ENCODE measurements around the gene LEFTY1. TPM values are rescaled to one million over a fixed set of nuclear protein-coding genes. Genes with fewer than 3 reads are reported as not detected.

LEFTY1 gene
- total RNA-seq, 1 experiment from 2014 or later, result 0.64 TPM

- Histone ChIP-seq H4K20me1 (ENCODE audit: insufficient read depth) (no peaks in the 10 kb centered on the region), H3K36me3 (ENCODE audit: control insufficient read depth in 1 of 2, insufficient read depth in 2 of 2, low read length in 2 of 2) (peaks cover 0 to 4% of the 10 kb centered on the region in 2 experiments; a peak in 1 of 4 replicates), H3K4me1 (ENCODE audit: control insufficient read depth in 1 of 2, insufficient read depth in 2 of 2, low read length in 2 of 2) (no peaks in the 10 kb centered on the region), H2AFZ (ENCODE audit: low read depth, low read length, poor library complexity, severe bottlenecking) (no peak overlapping the region), H3K4me2 (ENCODE audit: low read length) (no peak overlapping the region), H3K4me3 (replicated peaks in 1 of 2; ENCODE audit: low read depth in 1 of 2, low read length in 2 of 2) (no peak overlapping the region), H3K9me3 (ENCODE audit: control insufficient read depth in 1 of 2, insufficient read depth in 1 of 2, low read depth in 1 of 2, low read length in 2 of 2) (no peaks in the 10 kb centered on the region), H3K27me3 (ENCODE audit: insufficient read depth, low read length) (no peaks in the 10 kb centered on the region), H3K27ac (ENCODE audit: low read depth, low read length) (no peak overlapping the region), H3K79me2 (ENCODE audit: insufficient read depth, low read length) (no peaks in the 10 kb centered on the region), H3K9ac (ENCODE audit: low read length) (no peak overlapping the region), H3K9me2 (ENCODE audit: insufficient read depth) (no peaks in the 10 kb centered on the region)
- POLR2A ChIA-PET, result no interaction called here
- ATAC-seq (no peak), DNase-seq (ENCODE audit: low read depth, low spot score) (no peak)
- CTCF ChIA-PET, result no interaction called here
- RAD21 ChIA-PET (ENCODE audit: low non-redundant PET in 1 of 2, low total read pairs in 2 of 2, uncharacterized antibody in 2 of 2, unreplicated experiment in 2 of 2), result no interaction called here
- TF ChIP-seq TCF7L2 (IDR thresholded peaks at IDR 0.05; ENCODE audit: borderline replicate concordance, extremely low read depth, insufficient read depth, insufficient read length) (no peak), EZH2phosphoT487 (IDR thresholded peaks at IDR 0.05; ENCODE audit: borderline replicate concordance) (no peak), POLR2A (IDR thresholded peaks at IDR 0.05; ENCODE audit: borderline replicate concordance, extremely low read depth, insufficient read depth, insufficient read length) (no peak), REST (IDR thresholded peaks at IDR 0.05; ENCODE audit: low read depth) (no peak), ATF3 (IDR thresholded peaks at IDR 0.05) (no peak), SP1 (IDR thresholded peaks at IDR 0.05; ENCODE audit: low read depth) (no peak), ZNF274 (IDR thresholded peaks at IDR 0.05; ENCODE audit: low read depth, low read length) (no peak), POLR2AphosphoS5 (IDR thresholded peaks at IDR 0.05; ENCODE audit: low read depth, low read length) (no peak), CTCF (IDR thresholded peaks at IDR 0.05 in 2 of 3, conservative IDR thresholded peaks at IDR 0.05 in 1 of 3; ENCODE audit: borderline replicate concordance in 1 of 3, insufficient read depth in 1 of 3, low read depth in 2 of 3, low read length in 2 of 3) (no peak), CEBPB (IDR thresholded peaks at IDR 0.05; ENCODE audit: low read depth) (no peak), EGR1 (IDR thresholded peaks at IDR 0.05; ENCODE audit: low read depth) (no peak), JUND (IDR thresholded peaks at IDR 0.05) (no peak), MAX (IDR thresholded peaks at IDR 0.05) (no peak), EZH2 (IDR thresholded peaks at IDR 0.05) (no peak), CBX3 (IDR thresholded peaks at IDR 0.05; ENCODE audit: low read depth) (no peak), ZBTB33 (IDR thresholded peaks at IDR 0.05; ENCODE audit: extremely low read depth, insufficient replicate concordance, low read length) (no peak), FOSL1 (IDR thresholded peaks at IDR 0.05; ENCODE audit: low read depth) (no peak), ELF1 (IDR thresholded peaks at IDR 0.05; ENCODE audit: borderline replicate concordance, low read depth) (no peak), SRF (IDR thresholded peaks at IDR 0.05; ENCODE audit: low read depth) (no peak), YY1 (IDR thresholded peaks at IDR 0.05; ENCODE audit: extremely low read depth, insufficient replicate concordance, low read depth, low read length) (no peak)
- intact Hi-C loops (cut with micrococcal nuclease), result loop anchor here (10.0 kb wide), 1 partner anchor 285 kb away; no protein-coding TSS in a partner anchor
- BruUV-seq (replicated peaks), result no TSS peak
Observed at GRCh38 chr1:225840223-225840610, 48.7 kb downstream of the LEFTY1 start.

Data from HCT116 (cell line).